Heart left ventricle (tissue), 16 donors: ENCODE results near the gene HIBADH. TPM values are rescaled to one million over a fixed set of nuclear protein-coding genes. Genes with fewer than 3 reads are reported as not detected.
"Not testable (repeated sequence)": the region's sequence is repeated elsewhere in the genome, so short reads cannot be mapped to it uniquely, and the experiment has no call there.

Experiments used
- ATAC-seq, 4 donors: fragments of 200-7000 bp; cut with Tn5 transposase; one replicate each; pipeline ENCODE4 v1.9.1; 2020 to 2022; ENCODE audit warnings: moderate library complexity in 4 of 4, mild to moderate bottlenecking in 3 of 4, moderate number of reproducible peaks in 1 of 4
- DNase-seq, 5 donors: peaks; one replicate each; pipeline ENCODE4 v3.0.0-alpha.2; 2020
- H3K27ac ChIP-seq, 12 donors: fragments of 200-600 bp; sonication (generic) in 4 of 12; one replicate each; pipeline versions ENCODE4 v1.5.0 to v1.8.0; 2016 to 2022; ENCODE audit warnings: mild to moderate bottlenecking in 2 of 12
- H3K27me3 ChIP-seq, 9 donors: fragments of 200-600 bp; sonication (generic) in 2 of 9; one replicate each; pipeline versions ENCODE4 v1.5.1 to v1.8.0; 2016 to 2022; ENCODE audit warnings: mild to moderate bottlenecking in 3 of 9
- H3K36me3 ChIP-seq, 9 donors: fragments of 200-600 bp; sonication (generic) in 2 of 9; one replicate each; pipeline versions ENCODE4 v1.5.0 to v1.8.0; 2018 to 2022; ENCODE audit warnings: mild to moderate bottlenecking in 2 of 9
- H3K4me1 ChIP-seq, 12 donors: fragments of 200-600 bp; sonication (generic) in 4 of 12; one replicate each; pipeline versions ENCODE4 v1.5.0 to v1.8.0; 2016 to 2022; ENCODE audit warnings: mild to moderate bottlenecking in 3 of 12
- H3K4me3 ChIP-seq, 12 donors: fragments of 200-600 bp; sonication (generic) in 4 of 12; one replicate each; pipeline versions ENCODE4 v1.5.0 to v1.8.0; 2017 to 2022; ENCODE audit warnings: mild to moderate bottlenecking in 9 of 12, moderate library complexity in 4 of 12
- H3K9me3 ChIP-seq, 12 donors: fragments of 200-600 bp; sonication (generic) in 4 of 12; one replicate each; pipeline versions ENCODE4 v1.5.0 to v1.8.0; 2016 to 2022; ENCODE audit warnings: mild to moderate bottlenecking in 1 of 12
- CTCF ChIP-seq, 12 donors: fragments of 200-600 bp; sonication (generic) in 4 of 12; IDR thresholded peaks; one replicate each; pipeline versions ENCODE4 v1.5.0 to v1.8.0; 2018 to 2022; ENCODE audit warnings: antibody characterized with exemption in 12 of 12, mild to moderate bottlenecking in 5 of 12
- POLR2A ChIP-seq, 2 donors: fragments of 450-650 bp; IDR thresholded peaks; one replicate each; pipeline ENCODE4 v1.6.1; 2017; ENCODE audit warnings: antibody characterized with exemption in 2 of 2, mild to moderate bottlenecking in 2 of 2, moderate library complexity in 2 of 2
- WGBS, 4 donors: extraction: QIAGEN DNeasy Blood & Tissue Kit in 2 of 4; methylation state at CpG; one replicate each; pipeline versions ENCODE4 v1.1.5 to v1.1.7; 2013 to 2018; 5-methylcytosine and 5-hydroxymethylcytosine counted together
- intact Hi-C, 10 donors: fragments of 100-400 bp; cut with DNase I; formaldehyde crosslinking; loops; one replicate each; pipeline versions ENCODE4 v1.11.1 to v1.14.2; 2022
- polyA plus RNA-seq, 2 donors: library from polyadenylated mRNA; stranded (reverse); fragments of 200-250 nt; gene quantifications; one replicate each; pipeline ENCODE4 v1.2.3, GENCODE V29; 2013
- total RNA-seq, 9 donors: library from RNA; depleted of rRNA in 2 of 9; stranded (reverse); fragments of >200 nt in 2 of 9; fragmentation: NEBNext Ultra II Directional in 3 of 9; extraction: Animal tissue kit (Norgen Biotek cat#: 25700) in 3 of 9; gene quantifications; one replicate each; pipeline versions ENCODE4 v1.1.0 to v1.2.4, GENCODE V29; 2016 to 2023
- donor health status: ischemic (EF 13 %, LVEDD 7.1; RV severe dilation, severe dysfunction).
- donor health status: healthy with polysubstance abuse.
- donor health status: DM: no; HTN: yes; CAD: no.
- donor health status: DM: no; HTN: no; CAD: no.
- donor health status: ischemic (EF 25% LVEDD 6.9; RV normal size, moderate dysfunction).
- donor health status: ischemic (EF 25% LVEDD 5.7; RV mildly dilated, moderate dysfunction).
- donor health status: healthy.
- donor health status: DM: yes; HTN: yes; CAD: no.
- donor health status: ischemic (EF 35%, LVEDD 5.7; RV mildly dilated, moderate dysfunction).
- donor health status: nonischemic (EF 11% LVEDD 7.7; RV severe dilation, severe dysfunction).
- donor health status: DM: yes; HTN: yes; CAD: no.
- donor health status: PGD.
- donor health status: ischemic (EF 29% LVEDD 5.4; RV normal size, mild dysfunction).
- donor health status: nonischemic (EF 23%, LVEDD 6.1; RV moderate dilation, normal function).

The HIBADH gene
- total and polyA plus RNA-seq, 11 donors: 34.4 to 107 (median 69.3) TPM

DNA sequence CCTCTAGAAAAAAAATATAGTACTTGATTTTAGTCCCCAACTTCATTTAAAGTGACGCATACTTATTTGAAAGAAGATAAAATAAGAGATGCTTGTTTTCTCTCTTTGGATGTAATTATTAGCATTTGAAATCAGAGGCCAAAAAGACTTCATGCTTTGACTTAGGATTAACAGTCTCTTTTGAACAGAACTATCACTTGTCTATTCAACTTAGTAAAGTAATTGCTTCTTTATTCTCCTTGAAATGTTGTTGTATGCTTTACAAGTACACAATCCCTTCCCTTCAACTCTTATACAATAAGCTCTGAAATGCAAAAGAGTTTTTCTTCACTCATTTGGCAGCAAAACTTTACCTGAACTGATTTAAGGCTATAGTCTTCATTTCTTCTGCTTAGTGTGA is 80.8 kb downstream of the HIBADH start:
- Histone ChIP-seq H3K36me3 (no peaks in the 10 kb centered on the region), H3K27me3 (no peaks in the 10 kb centered on the region), H3K4me3 (no peak overlapping the region), H3K27ac (no peak overlapping the region), H3K4me1 (no peaks in the 10 kb centered on the region), H3K9me3 (no peaks in the 10 kb centered on the region)
- DNase-seq (no peak), ATAC-seq (no peak)
- TF ChIP-seq CTCF (IDR thresholded peaks at IDR 0.05) (no peak), POLR2A (IDR thresholded peaks at IDR 0.05) (no peak)
- intact Hi-C loops: no loop called here
- WGBS, 4 donors: 94 to 100% (median 99%) methylated on average over 1 of the region's 1 CpG

DNA sequence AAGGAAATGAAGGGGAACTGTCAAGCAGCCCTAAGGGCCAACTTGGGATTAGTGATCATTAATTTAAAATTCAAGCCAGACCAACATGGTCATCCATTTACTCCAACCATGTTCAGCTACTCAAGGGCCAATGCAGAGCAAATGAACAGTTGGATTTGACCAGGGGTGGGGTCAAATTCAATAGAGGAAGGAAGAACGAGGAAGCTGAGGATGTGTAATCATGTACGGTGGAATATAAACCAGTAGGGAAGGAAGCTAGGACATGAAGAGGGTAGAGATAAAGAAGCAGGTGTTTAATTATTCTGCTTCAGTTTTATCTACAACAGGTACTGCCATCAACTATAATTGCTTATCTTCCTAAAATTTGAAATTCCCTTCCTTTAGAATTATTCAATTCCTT is 81.6 kb downstream of the HIBADH start:
- H3K4me3 ChIP-seq: no peak overlapping the region
- intact Hi-C loops: no loop called here
- ATAC-seq (no peak), DNase-seq (no peak)
- WGBS, 4 donors: 69 to 77% (median 74%) methylated on average over 2 of the region's 2 CpGs
- H3K36me3 ChIP-seq: no peaks in the 10 kb centered on the region
- H3K27me3 ChIP-seq: no peaks in the 10 kb centered on the region
- no peaks in the 10 kb centered on the region for H3K9me3 ChIP-seq
- TF ChIP-seq POLR2A (IDR thresholded peaks at IDR 0.05) (no peak), CTCF (IDR thresholded peaks at IDR 0.05) (no peak)
- no peaks in the 10 kb centered on the region for H3K4me1 ChIP-seq
- no peak overlapping the region for H3K27ac ChIP-seq

- H3K4me1 ChIP-seq: no peaks in the 10 kb centered on the region
- TF ChIP-seq POLR2A (IDR thresholded peaks at IDR 0.05) (no peak), CTCF (IDR thresholded peaks at IDR 0.05) (no peak)
- no peaks in the 10 kb centered on the region for H3K27me3 ChIP-seq
- DNase-seq (no peak), ATAC-seq (no peak)
- intact Hi-C loops: loop anchor here (5.0 to 10.0 kb wide), 6 partner anchors 365 to 445 kb away; partner anchors contain the start of gene HOXA13 (in 1 of the 10)
- no peak overlapping the region for H3K4me3 ChIP-seq
- H3K36me3 ChIP-seq: no peaks in the 10 kb centered on the region
- no peak overlapping the region for H3K27ac ChIP-seq
- H3K9me3 ChIP-seq: no peaks in the 10 kb centered on the region
- WGBS, 4 donors: 72% methylated on average over 3 of the region's 3 CpGs
Measured at GRCh38 chr7:27579565-27579964, 83.1 kb downstream of the HIBADH start.

GRCh38 chr7:27578169-27578568 is 84.5 kb downstream of the HIBADH start:
- H3K27ac ChIP-seq, H3K4me3 ChIP-seq, DNase-seq, H3K9me3 ChIP-seq, H3K4me1 ChIP-seq, ATAC-seq, H3K27me3 ChIP-seq, H3K36me3 ChIP-seq: not testable (repeated sequence)
- 93 to 95% (median 94%) methylated on average over 7 of the region's 7 CpGs for WGBS, 4 donors
- intact Hi-C loops: loop anchor here (5.0 to 10.0 kb wide), 6 partner anchors 363 to 447 kb away; partner anchors contain the start of gene HOXA13 (in 1 of the 10)

DNA sequence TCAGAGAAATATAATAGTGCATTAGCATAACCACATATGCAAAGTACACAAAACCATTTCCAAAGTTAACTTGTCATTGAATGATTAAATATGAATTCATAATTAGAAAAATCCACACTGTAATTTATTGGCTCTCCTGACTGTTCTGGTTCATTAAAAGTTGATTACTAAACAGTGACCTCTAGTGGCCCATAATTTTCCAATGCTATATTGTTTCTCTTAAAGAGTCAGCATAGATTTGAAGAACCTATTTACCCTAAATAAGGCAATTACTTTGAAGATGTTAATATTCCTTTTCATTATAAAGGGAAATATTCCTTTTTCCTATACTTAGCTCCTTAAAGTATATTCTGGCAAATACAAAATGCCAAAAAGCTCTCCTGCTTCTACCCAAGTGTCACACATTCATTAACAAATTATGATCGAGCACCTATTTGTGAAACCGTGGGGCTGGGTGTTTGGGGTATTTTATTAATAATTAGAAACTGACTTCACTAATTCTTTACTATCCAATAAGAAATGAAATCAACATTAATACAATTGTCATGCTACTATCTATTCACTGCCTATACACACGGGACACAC is 86.2 kb downstream of the HIBADH start:
- H3K36me3 ChIP-seq: no peaks in the 10 kb centered on the region
- DNase-seq (no peak), ATAC-seq (peak in 2 of 4 donors; percentile 48 to 62)
- no peaks in the 10 kb centered on the region for H3K4me1 ChIP-seq
- no peaks in the 10 kb centered on the region for H3K9me3 ChIP-seq
- intact Hi-C loops: loop anchor here (5.0 to 10.0 kb wide), 6 partner anchors 362 to 448 kb away; partner anchors contain the start of gene HOXA13 (in 1 of the 10)
- H3K4me3 ChIP-seq: no peak overlapping the region
- WGBS, 4 donors: 90 to 96% (median 92%) methylated on average over 3 of the region's 3 CpGs
- no peak overlapping the region for H3K27ac ChIP-seq
- H3K27me3 ChIP-seq: no peaks in the 10 kb centered on the region
- TF ChIP-seq CTCF (IDR thresholded peaks at IDR 0.05): peak; percentile 48 to 77 (median 66)
- TF ChIP-seq POLR2A (IDR thresholded peaks at IDR 0.05): no peak
